ENCODE results near the gene LRFN2.
A peak's percentile ranks its signal among the peaks of the same experiment; 100 is the strongest.

The LRFN2 gene

GRCh38 chr6:40486576-40486975 lies 100.6 kb downstream of the LRFN2 start:
- H3K27me3 ChIP-seq (ENCODE audit: insufficient read depth, low read length, poor library complexity, severe bottlenecking) = no peaks in the 10 kb centered on the region
- TF ChIP-seq EZH2phosphoT487 (IDR thresholded peaks at IDR 0.05; ENCODE audit: borderline replicate concordance) (no peak), CTCF (conservative IDR thresholded peaks at IDR 0.05; ENCODE audit: low read length) (no peak)
- H3K79me2 ChIP-seq (ENCODE audit: insufficient read depth, low read length) = no peaks in the 10 kb centered on the region
- H2AFZ ChIP-seq (ENCODE audit: low read length) = no peak overlapping the region
- no peaks in the 10 kb centered on the region for H4K20me1 ChIP-seq (ENCODE audit: insufficient read depth, low read length, poor library complexity, severe bottlenecking)
- no peaks in the 10 kb centered on the region for H3K9me2 ChIP-seq (replicated peaks; ENCODE audit: low read depth, low read length)
- H3K9ac ChIP-seq (ENCODE audit: low read depth, low read length, poor library complexity, severe bottlenecking) = no peak overlapping the region
- H3K4me3 ChIP-seq (ENCODE audit: low read length, poor library complexity, severe bottlenecking) = no peak overlapping the region
- H3K36me3 ChIP-seq (ENCODE audit: insufficient read depth, low read length) = no peaks in the 10 kb centered on the region
- peaks cover 24% of the 10 kb centered on the region for H3K4me1 ChIP-seq (ENCODE audit: insufficient read depth, low read length, poor library complexity, severe bottlenecking)
- no peaks in the 10 kb centered on the region for H3F3A ChIP-seq (ENCODE audit: low read depth)
- no peak overlapping the region for H3K4me2 ChIP-seq (ENCODE audit: low read depth, low read length, poor library complexity, severe bottlenecking)
- no peaks in the 10 kb centered on the region for H3K9me3 ChIP-seq (ENCODE audit: insufficient read depth, low read depth, low read length)

- no peaks in the 10 kb centered on the region for H3K9me3 ChIP-seq (ENCODE audit: insufficient read depth, low read depth, low read length)
- peaks cover 24% of the 10 kb centered on the region for H3K4me1 ChIP-seq (ENCODE audit: insufficient read depth, low read length, poor library complexity, severe bottlenecking)
- H4K20me1 ChIP-seq (ENCODE audit: insufficient read depth, low read length, poor library complexity, severe bottlenecking) = no peaks in the 10 kb centered on the region
- H3K9me2 ChIP-seq (replicated peaks; ENCODE audit: low read depth, low read length) = no peaks in the 10 kb centered on the region
- no peaks in the 10 kb centered on the region for H3K79me2 ChIP-seq (ENCODE audit: insufficient read depth, low read length)
- H2AFZ ChIP-seq (ENCODE audit: low read length) = no peak overlapping the region
- H3K9ac ChIP-seq (ENCODE audit: low read depth, low read length, poor library complexity, severe bottlenecking) = no peak overlapping the region
- no peaks in the 10 kb centered on the region for H3K36me3 ChIP-seq (ENCODE audit: insufficient read depth, low read length)
- H3K4me2 ChIP-seq (ENCODE audit: low read depth, low read length, poor library complexity, severe bottlenecking) = peak overlapping the region; percentile 1
- TF ChIP-seq EZH2phosphoT487 (IDR thresholded peaks at IDR 0.05; ENCODE audit: borderline replicate concordance) (no peak), CTCF (conservative IDR thresholded peaks at IDR 0.05; ENCODE audit: low read length) (no peak)
- H3K4me3 ChIP-seq (ENCODE audit: low read length, poor library complexity, severe bottlenecking) = no peak overlapping the region
- H3K27me3 ChIP-seq (ENCODE audit: insufficient read depth, low read length, poor library complexity, severe bottlenecking) = no peaks in the 10 kb centered on the region
- no peaks in the 10 kb centered on the region for H3F3A ChIP-seq (ENCODE audit: low read depth)
Observed at GRCh38 chr6:40485795-40486194, 101.4 kb downstream of the LRFN2 start.

- H3K4me2 ChIP-seq (ENCODE audit: low read depth, low read length, poor library complexity, severe bottlenecking) = peak overlapping the region; percentile 1
- H3K9ac ChIP-seq (ENCODE audit: low read depth, low read length, poor library complexity, severe bottlenecking) = no peak overlapping the region
- no peak overlapping the region for H2AFZ ChIP-seq (ENCODE audit: low read length)
- no peaks in the 10 kb centered on the region for H4K20me1 ChIP-seq (ENCODE audit: insufficient read depth, low read length, poor library complexity, severe bottlenecking)
- no peaks in the 10 kb centered on the region for H3F3A ChIP-seq (ENCODE audit: low read depth)
- H3K27me3 ChIP-seq (ENCODE audit: insufficient read depth, low read length, poor library complexity, severe bottlenecking) = no peaks in the 10 kb centered on the region
- TF ChIP-seq CTCF (conservative IDR thresholded peaks at IDR 0.05; ENCODE audit: low read length) = no peak
- no peak for TF ChIP-seq EZH2phosphoT487 (IDR thresholded peaks at IDR 0.05; ENCODE audit: borderline replicate concordance)
- H3K79me2 ChIP-seq (ENCODE audit: insufficient read depth, low read length) = no peaks in the 10 kb centered on the region
- no peaks in the 10 kb centered on the region for H3K9me3 ChIP-seq (ENCODE audit: insufficient read depth, low read depth, low read length)
- no peaks in the 10 kb centered on the region for H3K36me3 ChIP-seq (ENCODE audit: insufficient read depth, low read length)
- no peaks in the 10 kb centered on the region for H3K9me2 ChIP-seq (replicated peaks; ENCODE audit: low read depth, low read length)
- H3K4me1 ChIP-seq (ENCODE audit: insufficient read depth, low read length, poor library complexity, severe bottlenecking) = peaks cover 24% of the 10 kb centered on the region
- H3K4me3 ChIP-seq (ENCODE audit: low read length, poor library complexity, severe bottlenecking) = no peak overlapping the region
Observed at GRCh38 chr6:40485300-40485699, 101.9 kb downstream of the LRFN2 start.

All from Loucy (cell line).